Measurements from ENCODE around the gene PRKRIP1.
"Not testable (repeated sequence)": the region's sequence is repeated elsewhere in the genome, so short reads cannot be mapped to it uniquely, and the experiment has no call there.

The PRKRIP1 gene

GRCh38 chr7:102432442-102433218 lies 36.5 kb downstream of the PRKRIP1 start:
- DNase-seq = no peak

- DNase-seq = peak in 1 of 2 experiments; percentile 45
These were observed 37.3 kb downstream of the PRKRIP1 start, which contains the start of gene ORAI2 for GRCh38 chr7:102433219-102434038. ORAI2 (plus strand) TSS chr7:102433575; CDS start chr7:102438957, 5,382 bp downstream.

- DNase-seq = no peak
These were observed 37.9 kb downstream of the PRKRIP1 start for GRCh38 chr7:102434039-102434486.

GRCh38 chr7:102436118-102436517 lies 40.0 kb downstream of the PRKRIP1 start:
- no peak for DNase-seq

- no peak for DNase-seq
These were observed 44.0 kb downstream of the PRKRIP1 start for GRCh38 chr7:102439963-102440795.

- DNase-seq = no peak
These were observed 49.0 kb downstream of the PRKRIP1 start for GRCh38 chr7:102444961-102445673.

GRCh38 chr7:102445674-102446071 lies 49.5 kb downstream of the PRKRIP1 start:
- no peak for DNase-seq

- no peak for DNase-seq
These were observed 50.4 kb downstream of the PRKRIP1 start for GRCh38 chr7:102446387-102447156.

- no peak for DNase-seq
These were observed 51.1 kb downstream of the PRKRIP1 start for GRCh38 chr7:102447311-102447710.

- no peak for DNase-seq
These were observed 53.0 kb downstream of the PRKRIP1 start for GRCh38 chr7:102449136-102449535.

- no peak for DNase-seq
These were observed 54.1 kb downstream of the PRKRIP1 start for GRCh38 chr7:102450242-102450641.

GRCh38 chr7:102451371-102452054 lies 55.4 kb downstream of the PRKRIP1 start:
- no peak for DNase-seq

- no peak for DNase-seq
These were observed 56.3 kb downstream of the PRKRIP1 start for GRCh38 chr7:102452451-102452850.

- DNase-seq = peak; percentile 25 to 40
These were observed 57.2 kb downstream of the PRKRIP1 start for GRCh38 chr7:102453319-102453718.

GRCh38 chr7:102454468-102454867 lies 58.3 kb downstream of the PRKRIP1 start:
- DNase-seq = no peak

- DNase-seq = not testable (repeated sequence)
These were observed 58.8 kb downstream of the PRKRIP1 start for GRCh38 chr7:102454932-102455331.

GRCh38 chr7:102455596-102455995 lies 59.4 kb downstream of the PRKRIP1 start:
- no peak for DNase-seq

- DNase-seq = no peak
These were observed 60.2 kb downstream of the PRKRIP1 start for GRCh38 chr7:102456327-102456726.

- DNase-seq = no peak
These were observed 61.3 kb downstream of the PRKRIP1 start for GRCh38 chr7:102457352-102457924.

- DNase-seq = no peak
These were observed 63.2 kb downstream of the PRKRIP1 start for GRCh38 chr7:102459221-102459844.
